Kidney (tissue), 14 donors: ENCODE data around the gene GRN. TPM values are rescaled to one million over a fixed set of nuclear protein-coding genes. Genes with fewer than 3 reads are reported as not detected.

Experiments
- DNase-seq, 5 donors: peaks; one replicate each; pipeline ENCODE4 v3.0.0-alpha.2; 2013 to 2020
- FAIRE-seq: peaks from 2 replicates; lab custom pipeline; 2012; peaks lifted over from hg19 to GRCh38; lab: Jason Lieb, UNC
- H3K27ac ChIP-seq, 2 donors: one replicate each; pipeline ENCODE4 v1.7.0; 2013; ENCODE audit warnings: low read depth in 2 of 2, low read length in 2 of 2, inconsistent platforms in 1 of 2
- H3K27me3 ChIP-seq: one replicate; pipeline ENCODE4 v1.7.1; 2013; ENCODE audit warnings: low read length, inconsistent platforms; ENCODE audit not compliant: control insufficient read depth, insufficient read depth
- H3K36me3 ChIP-seq, 3 donors: one replicate each; pipeline versions ENCODE4 v1.7.0 to v1.7.1; 2013; ENCODE audit warnings: low read length in 3 of 3, control low read depth in 1 of 3, inconsistent platforms in 1 of 3; ENCODE audit not compliant: insufficient read depth in 3 of 3, control insufficient read depth in 2 of 3
- H3K4me1 ChIP-seq, 3 donors: one replicate each; pipeline versions ENCODE4 v1.7.0 to v1.7.1; 2013; ENCODE audit warnings: low read length in 3 of 3, inconsistent platforms in 1 of 3, low read depth in 1 of 3; ENCODE audit not compliant: control insufficient read depth in 2 of 3, insufficient read depth in 2 of 3
- H3K4me3 ChIP-seq, 3 donors: one replicate each; pipeline versions ENCODE4 v1.7.0 to v1.8.1; 2013; ENCODE audit warnings: low read length in 3 of 3, control low read depth in 1 of 3, inconsistent platforms in 1 of 3
- H3K9ac ChIP-seq, 3 donors: one replicate each; pipeline versions ENCODE4 v1.7.0 to v1.7.1; 2013; ENCODE audit warnings: low read length in 3 of 3, control low read depth in 1 of 3, inconsistent platforms in 1 of 3
- H3K9me3 ChIP-seq, 3 donors: one replicate each; pipeline versions ENCODE4 v1.7.0 to v1.7.1; 2013; ENCODE audit warnings: low read length in 3 of 3, control low read depth in 1 of 3, inconsistent platforms in 1 of 3; ENCODE audit not compliant: control insufficient read depth in 2 of 3, insufficient read depth in 1 of 3
- intact Hi-C: fragments of 100-400 bp; cut with DNase I; formaldehyde crosslinking; loops from one replicate; pipeline ENCODE4 v1.11.1; 2022
- polyA plus RNA-seq: library from polyadenylated mRNA; stranded (reverse); fragments of 350-450 nt; fragmentation: Illumina TruSeq; extraction: RNeasy Lipid Tissue Mini Kit (QIAGEN cat#74804); gene quantifications from one replicate; pipeline ENCODE4 v1.2.3, GENCODE V29; 2014; ENCODE audit warnings: low read depth, low replicate concordance; ENCODE audit not compliant: insufficient read depth
- total RNA-seq: library from RNA; stranded (reverse); fragmentation: NEBNext Ultra II Directional; extraction: Animal tissue kit (Norgen Biotek cat#: 25700); gene quantifications from one replicate; pipeline ENCODE4 v1.2.1, GENCODE V29; 2021
- TF ChIP-seq, protein P1 (sequence below): IDR thresholded peaks from 3 replicates; pipeline ENCODE4 v1.5.1; 2012; ENCODE audit warnings: mild to moderate bottlenecking, moderate library complexity, borderline replicate concordance; ENCODE audit not compliant: insufficient read depth; ENCODE audit errors: extremely low read depth
- donor health status: control.
- donor health status: control.
- donor health status: control.
- donor health status: control.
- donor health status: control.
- donor health status: DM: yes; HTN: yes; CAD: no.
- donor health status: Normal renal cell carcinoma (clear cell type).

The GRN gene
- total and polyA plus RNA-seq, 2 donors from 2014 or later, result 235 to 353 TPM

DNA sequence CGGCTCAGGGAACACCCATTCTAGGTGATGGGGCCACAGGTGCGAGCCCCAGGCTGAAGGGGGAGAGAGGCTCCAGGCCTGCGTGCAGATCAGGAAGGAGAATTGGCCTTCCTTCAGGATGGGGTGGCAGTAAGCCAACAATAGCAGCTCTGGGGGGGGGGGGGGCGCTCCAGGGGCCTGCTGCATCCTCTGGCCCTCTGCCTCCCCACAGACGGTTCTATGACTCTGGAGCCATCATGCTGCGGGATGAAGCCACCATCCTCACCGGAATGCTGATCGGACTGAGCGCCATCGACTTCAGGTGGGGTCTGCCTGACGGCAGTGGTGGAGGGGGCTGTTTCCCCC, 30.6 kb upstream of the GRN start:
- intact Hi-C loops, result no loop called here
- no peak overlapping the region for H3K9ac ChIP-seq
- H3K27me3 ChIP-seq, result peaks cover 19% of the 10 kb centered on the region
- FAIRE-seq (no peak), DNase-seq (no peak)
- no peaks in the 10 kb centered on the region for H3K9me3 ChIP-seq
- no peaks in the 10 kb centered on the region for H3K36me3 ChIP-seq
- TF ChIP-seq, protein P1, sequence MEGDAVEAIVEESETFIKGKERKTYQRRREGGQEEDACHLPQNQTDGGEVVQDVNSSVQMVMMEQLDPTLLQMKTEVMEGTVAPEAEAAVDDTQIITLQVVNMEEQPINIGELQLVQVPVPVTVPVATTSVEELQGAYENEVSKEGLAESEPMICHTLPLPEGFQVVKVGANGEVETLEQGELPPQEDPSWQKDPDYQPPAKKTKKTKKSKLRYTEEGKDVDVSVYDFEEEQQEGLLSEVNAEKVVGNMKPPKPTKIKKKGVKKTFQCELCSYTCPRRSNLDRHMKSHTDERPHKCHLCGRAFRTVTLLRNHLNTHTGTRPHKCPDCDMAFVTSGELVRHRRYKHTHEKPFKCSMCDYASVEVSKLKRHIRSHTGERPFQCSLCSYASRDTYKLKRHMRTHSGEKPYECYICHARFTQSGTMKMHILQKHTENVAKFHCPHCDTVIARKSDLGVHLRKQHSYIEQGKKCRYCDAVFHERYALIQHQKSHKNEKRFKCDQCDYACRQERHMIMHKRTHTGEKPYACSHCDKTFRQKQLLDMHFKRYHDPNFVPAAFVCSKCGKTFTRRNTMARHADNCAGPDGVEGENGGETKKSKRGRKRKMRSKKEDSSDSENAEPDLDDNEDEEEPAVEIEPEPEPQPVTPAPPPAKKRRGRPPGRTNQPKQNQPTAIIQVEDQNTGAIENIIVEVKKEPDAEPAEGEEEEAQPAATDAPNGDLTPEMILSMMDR, result no peak
- H3K4me1 ChIP-seq, result peaks cover 0 to 4% (median 0%) of the 10 kb centered on the region in 3 donors
- no peak overlapping the region for H3K27ac ChIP-seq
- H3K4me3 ChIP-seq, result no peak overlapping the region

GRCh38 chr17:44314869-44315661, 30.0 kb upstream of the GRN start:
- intact Hi-C loops, result no loop called here
- DNase-seq (peak; percentile 69 to 81 (median 76)), FAIRE-seq (no peak)
- Histone ChIP-seq H3K27me3 (peaks cover 19% of the 10 kb centered on the region), H3K9me3 (no peaks in the 10 kb centered on the region), H3K9ac (no peak overlapping the region), H3K27ac (no peak overlapping the region), H3K4me1 (peaks cover 0 to 4% (median 0%) of the 10 kb centered on the region in 3 donors), H3K36me3 (peaks cover 0 to 2% (median 0%) of the 10 kb centered on the region in 3 donors), H3K4me3 (no peak overlapping the region)
- TF ChIP-seq, protein P1, result no peak

GRCh38 chr17:44315760-44316731, 29.1 kb upstream of the GRN start:
- FAIRE-seq (no peak), DNase-seq (peak in 2 of 5 donors; percentile 42 to 47)
- Histone ChIP-seq H3K9me3 (no peaks in the 10 kb centered on the region), H3K36me3 (peaks cover 0 to 10% (median 7%) of the 10 kb centered on the region in 3 donors), H3K4me1 (peaks cover 0 to 4% (median 0%) of the 10 kb centered on the region in 3 donors), H3K27ac (no peak overlapping the region), H3K27me3 (peaks cover 19% of the 10 kb centered on the region), H3K9ac (no peak overlapping the region), H3K4me3 (no peak overlapping the region)
- TF ChIP-seq, protein P1, result no peak
- intact Hi-C loops, result no loop called here
